ENCODE measurements around the gene C2CD4A. TPM values are rescaled to one million over a fixed set of nuclear protein-coding genes. Genes with fewer than 3 reads are reported as not detected.

Gene C2CD4A
- total RNA-seq (ENCODE audit: low replicate concordance), result not detected in 2 replicates

- peaks cover 19% of the 10 kb centered on the region for H4K20me1 ChIP-seq (ENCODE audit: low read depth)
- DNase-seq (ENCODE audit: low spot score), result peak; percentile 91
- Mint-ChIP-seq H3K27me3 (ENCODE audit: insufficient read depth, low read depth) (peaks cover 54% of the 10 kb centered on the region), H3K9me3 (no peaks in the 10 kb centered on the region), H3K4me1 (peaks cover 15% of the 10 kb centered on the region), H3K4me3 (peak within 1 kb of the TSS; percentile 85), H3K27ac (no peak within 1 kb of the TSS), H3K36me3 (no peaks in the 10 kb centered on the region)
- peaks cover 16% of the 10 kb centered on the region for H3K4me1 ChIP-seq
- peaks cover 24% of the 10 kb centered on the region for H3F3A ChIP-seq (ENCODE audit: low read depth)
- TF ChIP-seq CTCF (IDR thresholded peaks at IDR 0.05) (peak; percentile 35), EZH2phosphoT487 (IDR thresholded peaks at IDR 0.05) (no peak), EZH2 (IDR thresholded peaks at IDR 0.05) (peak; percentile 94)
- H2AFZ ChIP-seq (replicated peaks), result no peak within 1 kb of the TSS
- H3K4me3 ChIP-seq, result peak within 1 kb of the TSS; percentile 42
- H3K9me3 ChIP-seq (ENCODE audit: low read depth), result no peaks in the 10 kb centered on the region
- H3K4me2 ChIP-seq, result peak within 1 kb of the TSS; percentile 78
- H3K79me2 ChIP-seq (ENCODE audit: low read depth), result no peaks in the 10 kb centered on the region
- H3K9ac ChIP-seq, result no peak within 1 kb of the TSS
- H3K27me3 ChIP-seq, result peaks cover 93% of the 10 kb centered on the region
- H3K36me3 ChIP-seq, result no peaks in the 10 kb centered on the region
- no peak within 1 kb of the TSS for H3K27ac ChIP-seq
Observed at GRCh38 chr15:62066663-62067447, at the start of gene C2CD4A. Gene C2CD4A, plus strand, starts transcription at chr15:62066977. Its CDS starts 637 bp downstream, at chr15:62067614.

GRCh38 chr15:62020576-62021160 lies 46.1 kb upstream of the C2CD4A start:
- Histone ChIP-seq H3K4me1 (no peaks in the 10 kb centered on the region), H2AFZ (replicated peaks) (no peak overlapping the region), H3K4me2 (no peak overlapping the region), H3K9me3 (ENCODE audit: low read depth) (no peaks in the 10 kb centered on the region), H3K9ac (no peak overlapping the region), H3K27me3 (no peaks in the 10 kb centered on the region), H3K4me3 (no peak overlapping the region), H4K20me1 (ENCODE audit: low read depth) (no peaks in the 10 kb centered on the region), H3F3A (ENCODE audit: low read depth) (no peaks in the 10 kb centered on the region), H3K79me2 (ENCODE audit: low read depth) (no peaks in the 10 kb centered on the region), H3K27ac (no peak overlapping the region), H3K36me3 (peaks cover 12% of the 10 kb centered on the region)
- Mint-ChIP-seq H3K4me1 (no peaks in the 10 kb centered on the region), H3K4me3 (no peak overlapping the region), H3K9me3 (peaks cover 3% of the 10 kb centered on the region), H3K27ac (no peak overlapping the region), H3K27me3 (ENCODE audit: insufficient read depth, low read depth) (no peaks in the 10 kb centered on the region), H3K36me3 (peaks cover 12% of the 10 kb centered on the region)
- no peak for DNase-seq (ENCODE audit: low spot score)
- TF ChIP-seq EZH2 (IDR thresholded peaks at IDR 0.05) (no peak), CTCF (IDR thresholded peaks at IDR 0.05) (no peak), EZH2phosphoT487 (IDR thresholded peaks at IDR 0.05) (no peak)

- Mint-ChIP-seq H3K27ac (no peak overlapping the region), H3K4me1 (no peaks in the 10 kb centered on the region), H3K36me3 (peaks cover 12% of the 10 kb centered on the region), H3K27me3 (ENCODE audit: insufficient read depth, low read depth) (no peaks in the 10 kb centered on the region), H3K4me3 (no peak overlapping the region), H3K9me3 (peaks cover under 1% of the 10 kb centered on the region)
- Histone ChIP-seq H2AFZ (replicated peaks) (no peak overlapping the region), H3K9me3 (ENCODE audit: low read depth) (no peaks in the 10 kb centered on the region), H3K36me3 (peaks cover 12% of the 10 kb centered on the region), H3K4me3 (no peak overlapping the region), H3K9ac (no peak overlapping the region), H3F3A (ENCODE audit: low read depth) (no peaks in the 10 kb centered on the region), H4K20me1 (ENCODE audit: low read depth) (no peaks in the 10 kb centered on the region), H3K4me1 (no peaks in the 10 kb centered on the region), H3K27me3 (no peaks in the 10 kb centered on the region), H3K79me2 (ENCODE audit: low read depth) (no peaks in the 10 kb centered on the region), H3K4me2 (no peak overlapping the region), H3K27ac (no peak overlapping the region)
- peak; percentile 18 for DNase-seq (ENCODE audit: low spot score)
- TF ChIP-seq EZH2 (IDR thresholded peaks at IDR 0.05) (no peak), CTCF (IDR thresholded peaks at IDR 0.05) (peak; percentile 58), EZH2phosphoT487 (IDR thresholded peaks at IDR 0.05) (no peak)
Observed at GRCh38 chr15:62021991-62022600, 44.7 kb upstream of the C2CD4A start.
